ENCODE data around the gene LOXL3. TPM values are rescaled to one million over a fixed set of nuclear protein-coding genes. Genes with fewer than 3 reads are reported as not detected.

LOXL3 gene
- total and polyA plus RNA-seq, 2 of the 8 experiments (the other 6 are each of a cell fraction or from before 2014, with no cell fraction given), result 22.4 to 27.2 TPM

DNA sequence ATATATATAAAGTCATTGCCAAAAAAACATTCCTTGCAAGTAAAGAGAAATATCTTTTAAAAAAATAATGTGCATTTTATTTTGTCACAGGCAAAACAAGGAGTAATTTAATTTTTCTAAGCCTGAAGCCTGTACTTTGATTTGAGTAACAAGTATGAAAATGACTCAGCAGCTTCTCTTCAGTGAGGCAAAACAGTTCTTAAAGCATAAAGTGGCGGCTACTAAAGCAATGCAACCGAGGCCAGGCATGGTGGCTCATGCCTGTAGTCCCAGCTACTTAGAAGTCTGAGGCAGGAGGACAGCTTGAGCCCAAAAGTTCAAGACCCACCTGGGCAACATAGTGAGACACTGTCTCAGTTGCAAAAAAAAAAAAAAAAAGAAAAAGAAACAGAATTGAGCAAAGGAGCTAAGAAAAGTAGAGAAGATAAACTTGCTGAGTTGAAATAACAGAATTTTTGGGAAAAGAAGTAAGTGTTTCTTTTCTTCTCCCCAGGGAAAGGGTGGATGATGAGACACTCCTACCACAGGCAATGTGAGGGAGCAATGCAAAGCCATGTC, 30.4 kb upstream of the LOXL3 start:
- ChIA-PET CTCF (ENCODE audit: partially characterized antibody) (interaction anchor here (0.8 to 12.2 kb wide), 8 partner anchors 9 to 157 kb away, joined by 3 to 158 read pairs (median 8); partner anchors contain the start of genes CCDC142, PCGF1 and TTC31), POLR2A (ENCODE audit: partially characterized antibody) (interaction anchor here (0.8 to 1.8 kb wide), 3 partner anchors 35 to 85 kb away, joined by 3 to 4 read pairs (median 4); partner anchors contain the start of gene LBX2)
- Histone ChIP-seq H3K9ac (replicated peaks in 1 of 4; ENCODE audit: extremely low read depth in 1 of 4, low read depth in 3 of 4, low read length in 3 of 4) (no peak overlapping the region), H3K79me1 (ENCODE audit: low read depth, low read length) (no peaks in the 10 kb centered on the region), H3K4ac (replicated peaks; ENCODE audit: insufficient read length, low read depth, low read length) (no peak overlapping the region), H3K79me2 (ENCODE audit: control insufficient read depth in 1 of 2, insufficient read depth in 2 of 2, low read length in 2 of 2) (no peaks in the 10 kb centered on the region), H3K18ac (ENCODE audit: extremely low read depth, low read length) (no peak overlapping the region), H2AK5ac (ENCODE audit: low read depth, low read length) (no peak overlapping the region), H3K36me3 (ENCODE audit: control insufficient read depth in 2 of 4, insufficient read depth in 4 of 4, low read length in 3 of 4) (no peaks in the 10 kb centered on the region), H3K4me3 (ENCODE audit: extremely low read depth in 1 of 4, insufficient read depth in 2 of 4, low read depth in 3 of 4, low read length in 4 of 4) (no peak overlapping the region), H3K27ac (ENCODE audit: low read depth, low read length) (no peak overlapping the region), H2AFZ (ENCODE audit: low read length) (no peak overlapping the region), H4K8ac (ENCODE audit: extremely low read depth, insufficient read depth, low read length) (no peak overlapping the region), H3K27me3 (replicated peaks in 1 of 4; ENCODE audit: control insufficient read depth in 3 of 4, extremely low read depth in 1 of 4, insufficient read depth in 3 of 4, low read length in 3 of 4) (no peaks in the 10 kb centered on the region), H3K9me3 (ENCODE audit: insufficient read depth in 2 of 2, low read depth in 1 of 2, low read length in 1 of 2) (no peaks in the 10 kb centered on the region), H3K4me2 (ENCODE audit: insufficient read depth in 1 of 2, low read depth in 2 of 2, low read length in 2 of 2) (no peak overlapping the region), H2BK20ac (ENCODE audit: low read length) (no peak overlapping the region), H3K56ac (replicated peaks; ENCODE audit: insufficient read length, low read depth, low read length) (no peak overlapping the region), H3K4me1 (replicated peaks in 1 of 4; ENCODE audit: control insufficient read depth in 3 of 4, insufficient read depth in 4 of 4, low read length in 3 of 4) (peaks cover 0 to 2% (median under 1%) of the 10 kb centered on the region in 4 experiments; a peak in 1 of 7 replicates), H4K91ac (replicated peaks; ENCODE audit: insufficient read length, low read length) (no peak overlapping the region), H3K23me2 (ENCODE audit: low read depth, low read length) (no peaks in the 10 kb centered on the region), H2BK12ac (ENCODE audit: low read depth, low read length) (no peak overlapping the region), H2BK120ac (replicated peaks; ENCODE audit: low read depth, low read length) (no peak overlapping the region), H2BK5ac (ENCODE audit: low read depth, low read length) (no peak overlapping the region), H3K23ac (ENCODE audit: insufficient read length) (no peak overlapping the region), H3K14ac (ENCODE audit: insufficient read length) (no peak overlapping the region), H4K20me1 (replicated peaks in 1 of 2; ENCODE audit: control insufficient read depth in 1 of 2, insufficient read depth in 2 of 2, low read length in 2 of 2) (no peaks in the 10 kb centered on the region), H2BK15ac (ENCODE audit: low read length) (no peak overlapping the region), H4K5ac (ENCODE audit: insufficient read length, low read depth, low read length) (no peak overlapping the region)
- FAIRE-seq (no peak), DNase-seq (ENCODE audit: low read depth in 1 of 2, low spot score in 2 of 2) (no peak)
- 83% methylated on average over 2 of the region's 2 CpGs; no CpG with 5 or more reads in 1 of the 2 experiments for WGBS, 2 experiments (ENCODE audit: extremely low coverage in 1 of 2, insufficient coverage in 1 of 2, insufficient read length in 1 of 2, insufficient replicate concordance in 2 of 2, low coverage in 1 of 2, low lambda C conversion rate in 2 of 2, missing lambda C conversion rate in 1 of 2)
- no peak for TF ChIP-seq MAX (IDR thresholded peaks at IDR 0.05)
- TF ChIP-seq EGR1 (IDR thresholded peaks at IDR 0.05; ENCODE audit: borderline replicate concordance, low read depth, low read length), result no peak
- TF ChIP-seq POLR2A (IDR thresholded peaks at IDR 0.05; ENCODE audit: control extremely low read depth in 1 of 2, low read depth in 2 of 2, low read length in 2 of 2), result no peak
- no peak for TF ChIP-seq BRCA1 (IDR thresholded peaks at IDR 0.05; ENCODE audit: low read depth, low read length)
- TF ChIP-seq CEBPB (IDR thresholded peaks at IDR 0.05; ENCODE audit: low read depth, low read length), result no peak
- TF ChIP-seq EZH2 (IDR thresholded peaks at IDR 0.05; ENCODE audit: low read depth, low read length, severe bottlenecking), result no peak
- TF ChIP-seq SUZ12 (IDR thresholded peaks at IDR 0.05; ENCODE audit: low read length), result no peak
- no peak for TF ChIP-seq BACH1 (IDR thresholded peaks at IDR 0.05; ENCODE audit: low read length)
- TF ChIP-seq RBBP5 (IDR thresholded peaks at IDR 0.05; ENCODE audit: borderline replicate concordance, low read depth, low read length), result no peak
- TF ChIP-seq BCL11A (IDR thresholded peaks at IDR 0.05; ENCODE audit: low read depth in 2 of 2, low read length in 2 of 2), result no peak
- no peak for TF ChIP-seq RNF2 (IDR thresholded peaks at IDR 0.05; ENCODE audit: borderline replicate concordance, low read depth, low read length, missing control alignments, poor library complexity, severe bottlenecking)
- TF ChIP-seq SAP30 (IDR thresholded peaks at IDR 0.05; ENCODE audit: insufficient read depth, insufficient replicate concordance, low read length), result no peak
- TF ChIP-seq KDM4A (IDR thresholded peaks at IDR 0.05; ENCODE audit: low read depth, low read length, severe bottlenecking), result no peak
